HG03066 (cell line): Measurements from ENCODE around the gene SAP30.

ENCODE experiments used
- ATAC-seq: cut with Tn5 transposase; IDR thresholded peaks from one replicate; pipeline ENCODE4 v1.9.1; 2021; ENCODE audit warnings: low read depth; ENCODE audit not compliant: unreplicated experiment

SAP30 gene

GRCh38 chr4:173411106-173411693 lies 40.4 kb downstream of the SAP30 start:
- no peak for ATAC-seq

DNA sequence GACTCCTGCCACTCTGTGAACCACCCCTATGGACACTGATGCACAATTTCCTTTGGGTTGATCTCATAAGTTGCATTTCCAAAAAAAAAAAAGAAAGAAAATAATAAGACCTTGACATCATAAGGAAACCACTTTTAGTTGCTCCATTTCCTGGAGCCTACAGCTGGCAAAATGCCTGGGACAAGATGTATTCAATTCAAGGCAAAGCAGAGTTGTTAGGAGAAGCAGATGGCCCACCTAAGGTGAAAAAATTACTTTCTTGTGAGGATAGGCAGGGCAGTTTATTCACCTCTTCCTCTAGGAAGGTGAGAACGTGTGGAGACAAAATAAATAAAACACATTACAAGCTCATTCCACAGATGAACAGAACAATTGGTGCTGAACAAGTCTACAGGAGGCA lies 42.3 kb downstream of the SAP30 start:
- no peak for ATAC-seq

DNA sequence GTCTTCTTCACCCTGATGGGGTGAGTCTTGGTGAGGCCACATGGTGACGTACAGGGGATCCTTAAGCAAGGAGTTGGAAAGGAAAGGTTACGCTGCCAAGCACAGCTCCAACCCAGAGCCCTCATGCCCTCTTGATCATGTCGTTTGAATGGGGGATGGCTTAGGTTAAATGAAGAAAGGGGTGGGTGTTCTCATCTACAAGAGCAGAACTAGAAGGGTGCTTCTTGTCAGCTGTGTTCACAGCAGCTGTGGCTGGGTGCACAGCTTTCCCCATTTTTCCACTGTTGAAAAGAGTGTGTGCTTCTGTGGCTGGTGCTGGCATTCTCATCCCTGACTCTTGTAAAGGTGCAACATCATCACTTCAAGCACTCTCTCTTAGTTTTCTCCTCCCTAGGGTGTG lies 43.7 kb downstream of the SAP30 start:
- no peak for ATAC-seq

GRCh38 chr4:173415092-173415491 lies 44.3 kb downstream of the SAP30 start:
- no peak for ATAC-seq

DNA sequence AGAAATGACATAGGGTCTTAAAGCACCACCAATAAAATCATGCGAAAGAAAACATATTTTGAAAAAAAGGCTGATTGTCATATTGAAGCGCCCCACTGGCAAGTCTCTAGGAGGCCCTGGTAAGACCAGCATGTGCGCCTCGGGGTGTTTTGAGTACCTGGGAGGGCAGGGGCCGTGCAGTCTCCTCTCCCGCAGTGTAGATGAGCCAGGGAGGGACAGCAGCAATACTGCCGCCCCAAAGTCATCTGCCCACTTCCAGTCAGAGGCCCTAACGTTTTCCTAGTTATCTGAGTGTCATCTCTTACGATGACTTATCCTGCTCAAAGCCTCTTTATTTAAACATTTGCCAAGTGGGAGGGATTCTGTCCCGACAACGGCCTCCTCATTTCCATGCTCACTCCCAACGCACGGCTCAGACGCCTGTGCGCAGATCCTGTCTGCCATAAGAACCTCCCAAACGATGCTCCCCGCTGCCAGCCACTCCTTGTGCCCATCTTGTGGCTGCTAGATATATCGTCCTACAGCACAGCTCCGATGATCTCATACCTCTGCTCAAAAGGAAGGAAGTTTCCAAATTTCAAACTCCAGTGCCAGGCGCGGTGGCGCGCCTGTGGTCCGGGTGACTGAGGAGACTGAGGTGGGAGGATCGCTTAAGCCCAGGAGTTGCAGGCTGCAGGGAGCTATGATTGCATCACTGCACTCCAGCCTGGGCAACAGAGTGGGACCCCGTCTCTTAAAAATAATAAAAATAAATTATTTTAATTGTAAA lies 45.3 kb downstream of the SAP30 start:
- ATAC-seq = no peak

DNA sequence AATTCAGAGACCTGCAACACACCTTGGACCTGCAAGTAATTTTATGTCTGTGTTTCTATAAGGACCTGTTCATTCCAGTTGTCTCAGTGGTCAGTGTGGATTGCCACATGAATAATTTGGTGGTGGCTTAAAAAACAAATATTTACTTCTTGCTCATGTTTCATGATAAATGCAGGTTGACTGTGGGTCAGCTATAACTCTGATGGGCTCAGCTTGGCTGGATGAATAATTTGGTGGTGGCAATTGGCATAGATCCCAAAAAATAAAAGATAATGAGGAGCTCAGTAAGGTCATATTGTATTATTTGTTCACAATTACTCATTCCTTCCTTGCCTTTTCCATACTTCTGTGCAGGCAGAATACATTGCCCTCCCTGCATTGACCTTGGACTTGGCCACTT lies 47.1 kb downstream of the SAP30 start:
- ATAC-seq = no peak

DNA sequence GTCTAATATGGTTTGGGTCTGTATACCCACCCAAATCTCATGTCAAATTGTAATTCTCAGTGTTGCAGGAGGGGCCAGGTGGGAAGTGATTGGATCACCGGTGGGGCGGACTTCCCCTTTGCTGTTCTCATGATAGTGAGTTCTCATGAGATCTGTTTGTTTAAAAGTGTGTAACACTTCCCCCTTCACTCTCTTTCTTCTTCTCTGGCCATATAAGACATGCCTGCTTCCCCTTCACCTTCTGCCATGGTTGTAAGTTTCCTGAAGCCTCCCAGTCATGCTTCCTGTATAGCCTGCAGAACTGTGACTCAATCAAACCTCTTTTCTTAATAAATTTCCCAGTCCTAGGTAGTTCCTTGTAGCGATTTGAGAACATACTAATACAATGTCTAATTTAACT lies 47.9 kb downstream of the SAP30 start:
- no peak for ATAC-seq

DNA sequence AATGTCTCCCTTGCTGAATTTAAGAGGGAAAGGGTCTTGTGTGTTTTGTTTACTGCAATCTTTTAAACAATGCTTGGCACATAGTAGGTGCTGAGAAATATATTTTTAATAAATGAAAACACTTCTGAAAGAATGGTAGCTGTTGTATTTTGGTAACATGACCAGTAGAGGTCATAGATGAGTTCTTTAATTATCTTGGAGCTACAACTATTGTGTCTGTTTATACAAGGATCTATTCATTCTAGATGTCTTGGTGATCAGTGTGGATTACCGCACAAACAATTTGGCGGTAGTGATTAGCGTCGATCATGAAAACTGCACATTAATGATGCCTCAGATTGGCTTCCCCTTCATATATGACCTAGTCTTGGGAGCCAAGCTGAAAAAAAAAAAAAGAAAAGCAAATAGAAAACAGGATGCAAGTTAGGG lies 49.6 kb downstream of the SAP30 start:
- no peak for ATAC-seq

DNA sequence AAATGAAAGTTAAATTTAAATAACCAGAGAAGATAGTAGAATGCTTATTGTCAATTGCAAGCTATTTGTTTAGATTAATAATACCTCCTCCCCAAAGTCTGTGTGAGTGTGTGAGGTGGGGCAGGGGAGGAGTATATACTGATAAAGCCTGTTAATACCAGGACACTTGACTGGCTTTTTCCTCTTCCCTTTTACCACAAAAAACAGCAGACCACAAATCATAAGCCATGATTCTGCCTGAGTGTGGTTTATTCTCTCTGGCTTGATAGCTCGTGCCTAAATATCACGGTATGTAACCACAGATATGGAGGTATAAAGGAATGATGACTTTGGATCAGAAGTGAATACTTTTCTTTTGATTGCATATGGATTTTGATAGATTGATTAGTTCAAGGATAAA lies 50.0 kb downstream of the SAP30 start:
- ATAC-seq = no peak

- no peak for ATAC-seq
Measured at GRCh38 chr4:173424899-173425805, 54.4 kb downstream of the SAP30 start.

GRCh38 chr4:173426064-173426463 lies 55.3 kb downstream of the SAP30 start:
- ATAC-seq = no peak
